HepG2 (cell line): Measurements from ENCODE around the gene GIPC2. TPM values are rescaled to one million over a fixed set of nuclear protein-coding genes. Genes with fewer than 3 reads are reported as not detected.

Source experiments
- ATAC-seq: fragments of 200-7000 bp; cut with Tn5 transposase; 3 replicates; pipeline ENCODE4 v1.9.1; 2020; ENCODE audit warnings: mild to moderate bottlenecking, moderate library complexity
- BruUV-seq: library from RNA; stranded (reverse); fragments of 400-500 nt; replicated peaks from 2 replicates; lab custom pipeline; 2021; lab: Mats Ljungman, UMichigan
- CTCF ChIA-PET: fragments of 300-600 bp; formaldehyde crosslinking; extraction: SDS; loops from one replicate; lab custom pipeline; 2021; ENCODE audit warnings: low total read pairs, inconsistent platforms, low intra/inter-chr PET ratio; lab: Yijun Ruan, JAX
- POLR2A ChIA-PET: fragments of 350-600 bp; sonication (Branson Sonifier 250); formaldehyde crosslinking; loops from one replicate; lab custom pipeline; 2020; ENCODE audit warnings: antibody characterized with exemption, inconsistent platforms; lab: Yijun Ruan, JAX
- DNase-seq: peaks from one replicate; pipeline ENCODE4 v3.0.0-alpha.2; 2015; ENCODE audit warnings: low spot score
- FAIRE-seq: peaks from 3 replicates; lab custom pipeline; 2011; peaks lifted over from hg19 to GRCh38; lab: Jason Lieb, UNC
- H2AFZ ChIP-seq: one replicate; pipeline ENCODE4 v1.6.1; 2011; ENCODE audit warnings: low read length, inconsistent platforms
- H3K27ac ChIP-seq: fragments of 300-600 bp; 3 replicates; pipeline ENCODE4 v1.8.0; 2011; ENCODE audit warnings: mixed run types, mild to moderate bottlenecking, mixed read lengths, low read length, inconsistent platforms; ENCODE audit not compliant: insufficient read depth; ENCODE audit errors: extremely low read length
- H3K27me3 ChIP-seq, 2 experiments: fragments of 200-600 bp in 1 of 2; 2 replicates in 1 of 2; 3 replicates in 1 of 2; pipeline versions ENCODE4 v1.6.0 to v1.8.0; 2011; ENCODE audit warnings: low read length in 2 of 2, mild to moderate bottlenecking in 2 of 2, moderate library complexity in 2 of 2, inconsistent platforms in 1 of 2; ENCODE audit not compliant: insufficient read depth in 2 of 2, control insufficient read depth in 1 of 2
- H3K36me3 ChIP-seq, 2 experiments: fragments of 200-600 bp in 1 of 2; replicated peaks in 1 of 2; 2 replicates in 1 of 2; 3 replicates in 1 of 2; pipeline versions ENCODE4 v1.5.1 to v1.8.0; 2011; ENCODE audit warnings: low read length in 2 of 2, inconsistent platforms in 1 of 2; ENCODE audit not compliant: insufficient read depth in 2 of 2, control insufficient read depth in 1 of 2
- H3K4me1 ChIP-seq: 2 replicates; pipeline ENCODE4 v1.5.1; 2012; ENCODE audit warnings: low read length, inconsistent platforms; ENCODE audit not compliant: insufficient read depth
- H3K4me2 ChIP-seq: 2 replicates; pipeline ENCODE4 v1.6.0; 2011; ENCODE audit warnings: low read depth, low read length, inconsistent platforms
- H3K4me3 ChIP-seq, 3 experiments: fragments of 200-600 bp in 1 of 3; sonication (generic), shearing (Covaris generic) in 1 of 3; replicated peaks in 1 of 3; 2 replicates each; pipeline ENCODE4 v1.5.1; 2011 to 2016; ENCODE audit warnings: low read length in 3 of 3, inconsistent platforms in 2 of 3, low read depth in 2 of 3, mild to moderate bottlenecking in 2 of 3, control low read depth in 1 of 3, mixed read lengths in 1 of 3; ENCODE audit not compliant: insufficient read depth in 1 of 3
- H3K79me2 ChIP-seq: one replicate; pipeline ENCODE4 v1.6.1; 2011; ENCODE audit warnings: low read length, inconsistent platforms; ENCODE audit not compliant: insufficient read depth
- H3K9ac ChIP-seq: 2 replicates; pipeline ENCODE4 v1.6.0; 2011; ENCODE audit warnings: mild to moderate bottlenecking, low read depth, low read length, inconsistent platforms; ENCODE audit not compliant: insufficient read depth
- H3K9me3 ChIP-seq: 2 replicates; pipeline ENCODE4 v1.5.1; 2012; ENCODE audit warnings: mild to moderate bottlenecking, low read length
- H4K20me1 ChIP-seq: 2 replicates; pipeline ENCODE4 v1.6.0; 2011; ENCODE audit warnings: inconsistent platforms, mild to moderate bottlenecking, low read length, moderate library complexity; ENCODE audit not compliant: insufficient read depth
- AHDC1 ChIP-seq: sonication (generic); formaldehyde crosslinking; IDR thresholded peaks from 2 replicates; pipeline ENCODE4 v1.5.1; 2020; ENCODE audit warnings: mild to moderate bottlenecking, missing genetic modification reagents, borderline replicate concordance
- ARID3A ChIP-seq: IDR thresholded peaks from 2 replicates; pipeline ENCODE4 v1.6.1; 2012; ENCODE audit warnings: low read depth, low read length, improper control_type of control experiment
- ARID5B ChIP-seq: IDR thresholded peaks from 2 replicates; pipeline ENCODE4 v1.4.0; 2020; ENCODE audit warnings: mild to moderate bottlenecking, missing genetic modification reagents
- DPF2 ChIP-seq: sonication (generic); formaldehyde crosslinking; IDR thresholded peaks from 2 replicates; pipeline ENCODE4 v1.4.0; 2020; ENCODE audit warnings: mild to moderate bottlenecking, low read depth, missing genetic modification reagents, borderline replicate concordance
- EEA1 ChIP-seq: sonication (generic); formaldehyde crosslinking; IDR thresholded peaks from 2 replicates; pipeline ENCODE4 v1.5.1; 2020; ENCODE audit warnings: mild to moderate bottlenecking, missing genetic modification reagents, borderline replicate concordance
- GATAD2A ChIP-seq: IDR thresholded peaks from 2 replicates; pipeline ENCODE4 v1.6.1; 2016
- KAT7 ChIP-seq: IDR thresholded peaks from 2 replicates; pipeline ENCODE4 v1.6.1; 2018; ENCODE audit warnings: borderline replicate concordance, missing compliant biosample characterization
- NFE2L2 ChIP-seq: fragments of 150-350 bp; IDR thresholded peaks from 2 replicates; pipeline ENCODE4 v1.6.1; 2014; ENCODE audit warnings: low read length
- NRL ChIP-seq: sonication (generic); formaldehyde crosslinking; IDR thresholded peaks from 2 replicates; pipeline ENCODE4 v1.5.0; 2020; ENCODE audit warnings: missing genetic modification reagents, mild to moderate bottlenecking, moderate library complexity, borderline replicate concordance
- ZBTB38 ChIP-seq: sonication (generic); formaldehyde crosslinking; IDR thresholded peaks from 2 replicates; pipeline ENCODE4 v1.5.1; 2020; ENCODE audit warnings: mild to moderate bottlenecking, missing genetic modification reagents
- ZNF569 ChIP-seq: sonication (generic); formaldehyde crosslinking; IDR thresholded peaks from 2 replicates; pipeline ENCODE4 v1.5.0; 2020; ENCODE audit warnings: mild to moderate bottlenecking, missing genetic modification reagents, moderate library complexity, borderline replicate concordance
- ZNF768 ChIP-seq: sonication (generic); formaldehyde crosslinking; IDR thresholded peaks from 2 replicates; pipeline ENCODE4 v1.4.0; 2020; ENCODE audit warnings: missing genetic modification reagents
- WGBS: methylation state at CpG from one replicate; pipeline ENCODE4 v1.1.6; 2017; ENCODE audit warnings: low lambda C conversion rate; 5-methylcytosine and 5-hydroxymethylcytosine counted together
- in situ Hi-C: cut with HindIII; loops from 2 replicates; pipeline ENCODE4 v1.10.0; 2017; ENCODE audit warnings: low pct_unique_long_range_greater_than_20kb; ENCODE audit not compliant: extremely low pct_ligation_motif_present
- intact Hi-C: fragments of 100-400 bp; cut with micrococcal nuclease; formaldehyde crosslinking; loops from one replicate; pipeline ENCODE4 v1.10.0; 2022; ENCODE audit not compliant: unreplicated experiment
- polyA plus RNA-seq, 8 experiments: library from polyadenylated mRNA; depleted of rRNA in 3 of 8; stranded (reverse) in 7 of 8; unstranded in 1 of 8; fragments of >200 nt; fragmentation: Illumina TruSeq in 4 of 8; extraction: Trizol in 4 of 8; gene quantifications; 2 replicates each; pipeline versions ENCODE4 v1.2.1 to v1.2.3, GENCODE V29; 2011 to 2016; ENCODE audit warnings: low read depth in 4 of 8, missing spikeins in 1 of 8, mixed read lengths in 1 of 8; ENCODE audit not compliant: insufficient read depth in 1 of 8
- total RNA-seq, 5 experiments: library from RNA; depleted of rRNA; stranded (reverse); fragments of >200 nt; fragmentation: Illumina TruSeq; extraction: Trizol; gene quantifications; 2 replicates each; pipeline ENCODE4 v1.2.3, GENCODE V29; 2016; ENCODE audit warnings: low read depth in 1 of 5

Gene GIPC2
- total and polyA plus RNA-seq, 2 of the 13 experiments (the other 11 are each of a cell fraction or from before 2014, with no cell fraction given), result 6.1 to 21.6 TPM

- 3% methylated on average over 1 of the region's 1 CpG for WGBS
- H3K4me3 ChIP-seq, result peak overlapping the region; percentile 60 to 71 (median 62); a peak in 5 of 6 replicates
- DNase-seq, result peak; percentile 64
- peak overlapping the region; percentile 79 for H3K4me2 ChIP-seq
- no peak for ATAC-seq
- no peaks in the 10 kb centered on the region for H3K36me3 ChIP-seq
- H3K79me2 ChIP-seq, result peaks cover 52% of the 10 kb centered on the region
- ChIA-PET CTCF (interaction anchor here (0.6 kb wide), 1 partner anchor 108 kb away, joined by 3 read pairs; no protein-coding TSS in a partner anchor), POLR2A (interaction anchor here (3.0 to 9.1 kb wide), 2 partner anchors 26 to 40 kb away, joined by 56 to 161 read pairs; partner anchors contain the start of genes FUBP1 and GIPC2)
- H4K20me1 ChIP-seq, result no peaks in the 10 kb centered on the region; the same call in none of the 2 replicates
- FAIRE-seq, result peak; percentile 57
- TF ChIP-seq GATAD2A (CRISPR knock-in tag), result peak; percentile 17; the same call in 1 of the 2 replicates
- peak; percentile 21; the same call in 1 of the 2 replicates for TF ChIP-seq ARID5B
- no peak for TF ChIP-seq DPF2
- TF ChIP-seq ZNF569 (CRISPR knock-in tag), result no peak
- 0 out of 2 replicates have a peak, but pooled peaks have one; percentile 4 for TF ChIP-seq AHDC1 (CRISPR knock-in tag)
- no peak for TF ChIP-seq ZBTB38 (CRISPR knock-in tag)
- TF ChIP-seq NFE2L2, result no peak
- no peak for TF ChIP-seq ZNF768 (CRISPR knock-in tag)
- peak; percentile 37; the same call in 1 of the 2 replicates for TF ChIP-seq ARID3A
- TF ChIP-seq EEA1 (CRISPR knock-in tag), result no peak
- TF ChIP-seq KAT7, result 0 out of 2 replicates have a peak, but pooled peaks have one; percentile 8
- no peak for TF ChIP-seq NRL
- no TSS peak for BruUV-seq
- H3K9ac ChIP-seq, result peak overlapping the region; percentile 76
- H3K27me3 ChIP-seq, result no peaks in the 10 kb centered on the region
- in situ Hi-C loops (no loop called here), intact Hi-C loops (loop anchor here (2.0 kb wide), 2 partner anchors 15 to 39 kb away; partner anchors contain the start of gene GIPC2)
- H2AFZ ChIP-seq, result no peak overlapping the region
- peak overlapping the region; percentile 97 for H3K27ac ChIP-seq
- no peaks in the 10 kb centered on the region for H3K9me3 ChIP-seq
- peaks cover 58% of the 10 kb centered on the region for H3K4me1 ChIP-seq
Measured at GRCh38 chr1:78005755-78006154, 40.0 kb upstream of the GIPC2 start.
